COR-L47 (cell line): ENCODE data around the gene PHTF2.

Experiments used
- DNase-seq: peaks from one replicate; lab custom pipeline; 2025; lab: John Stamatoyannopoulos, UW

Gene PHTF2

GRCh38 chr7:77794000-77794399 is 4.6 kb upstream of the PHTF2 start:
- DNase-seq = no peak

GRCh38 chr7:77796109-77796508 is 2.5 kb upstream of the PHTF2 start:
- no peak for DNase-seq

DNA sequence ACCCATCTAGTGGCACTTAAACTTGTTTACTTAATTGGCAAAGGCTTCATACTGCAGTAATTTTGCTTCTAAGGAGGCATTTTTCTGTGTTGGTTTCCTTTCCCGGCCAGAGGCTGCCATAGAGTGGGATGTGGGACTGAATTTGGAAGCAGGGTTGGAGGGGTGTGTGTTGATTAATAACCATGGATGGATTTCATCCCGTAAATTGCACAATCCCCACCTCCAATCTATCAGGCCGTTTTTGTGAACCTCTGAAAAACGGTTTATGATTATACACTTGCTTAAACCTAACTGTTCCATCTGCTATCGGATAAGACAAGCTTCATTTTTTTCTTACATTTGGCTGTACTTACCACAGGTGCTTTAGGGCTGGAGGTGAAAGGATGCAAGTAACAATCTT is 1.6 kb upstream of the PHTF2 start:
- no peak for DNase-seq

DNA sequence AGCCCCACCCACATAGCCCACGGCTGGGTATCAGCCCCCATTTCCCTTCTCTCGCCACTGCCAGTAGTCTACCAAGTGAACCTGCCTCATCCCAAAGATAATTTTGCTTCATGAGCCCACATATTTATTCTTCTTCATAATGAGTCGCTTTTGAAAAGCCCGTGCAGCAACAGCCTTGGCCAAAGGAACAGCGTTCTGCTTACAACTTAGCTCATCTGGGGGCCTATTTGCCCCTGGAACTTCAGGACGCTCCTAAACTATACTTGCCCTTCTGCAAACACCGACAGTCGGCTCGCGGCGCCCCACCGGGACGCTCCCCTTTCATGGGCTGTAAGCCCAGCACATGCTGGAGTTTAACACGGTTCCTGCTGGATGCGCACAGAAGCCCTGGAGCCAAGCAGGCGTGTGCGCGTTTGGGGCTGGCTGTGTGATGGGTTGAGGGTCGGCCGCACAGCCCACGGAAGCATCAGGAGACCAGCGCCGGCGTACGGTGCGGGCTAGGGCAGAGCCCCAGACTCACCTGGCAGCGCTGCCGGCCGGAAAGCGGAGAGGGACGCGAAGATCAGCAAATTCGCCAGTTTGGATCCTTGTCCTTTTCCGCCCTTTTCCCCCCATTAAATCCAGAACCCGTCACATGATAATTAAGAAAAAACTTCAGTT is 709 bp upstream of the PHTF2 start:
- no peak for DNase-seq

GRCh38 chr7:77799078-77799964 is 748 bp downstream of the PHTF2 start:
- peak; percentile 12 for DNase-seq

DNA sequence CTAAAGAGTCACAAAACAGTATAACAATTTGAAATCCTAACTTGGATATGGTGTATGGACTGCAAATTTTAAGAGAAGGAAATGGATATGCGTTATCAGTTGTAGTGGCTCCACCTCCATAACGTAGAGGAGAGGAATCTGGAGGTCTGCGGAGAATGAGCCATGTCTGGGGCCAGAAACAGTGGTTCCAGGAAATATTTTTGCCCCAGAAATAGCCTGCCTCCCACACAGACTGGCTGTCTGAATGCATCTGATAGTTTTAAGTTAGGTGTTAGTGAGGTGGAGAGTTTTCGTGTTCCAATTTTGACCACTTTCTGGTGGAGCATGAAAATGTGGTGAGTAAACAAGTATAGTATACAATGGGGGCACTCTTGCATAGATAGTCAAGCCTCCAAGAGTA is 1.6 kb downstream of the PHTF2 start:
- no peak for DNase-seq

DNA sequence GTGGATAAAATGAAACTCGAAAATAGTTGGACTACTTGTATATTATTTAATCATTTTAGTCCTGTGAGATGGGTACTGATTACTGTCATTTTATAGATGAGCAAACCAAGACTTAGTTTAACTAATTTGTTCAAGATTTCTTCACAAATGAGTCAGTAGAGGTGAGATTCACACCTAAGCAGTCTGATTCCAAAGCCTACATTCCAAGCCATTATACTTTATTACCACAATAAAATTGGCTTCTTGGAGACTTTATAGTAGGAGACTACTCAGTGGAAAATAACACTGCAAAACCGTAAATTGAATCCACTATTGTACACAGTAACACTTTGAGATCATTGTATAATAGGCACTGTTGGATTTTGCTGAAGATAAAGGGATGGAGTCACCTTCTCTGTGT is 2.2 kb downstream of the PHTF2 start:
- no peak for DNase-seq

DNA sequence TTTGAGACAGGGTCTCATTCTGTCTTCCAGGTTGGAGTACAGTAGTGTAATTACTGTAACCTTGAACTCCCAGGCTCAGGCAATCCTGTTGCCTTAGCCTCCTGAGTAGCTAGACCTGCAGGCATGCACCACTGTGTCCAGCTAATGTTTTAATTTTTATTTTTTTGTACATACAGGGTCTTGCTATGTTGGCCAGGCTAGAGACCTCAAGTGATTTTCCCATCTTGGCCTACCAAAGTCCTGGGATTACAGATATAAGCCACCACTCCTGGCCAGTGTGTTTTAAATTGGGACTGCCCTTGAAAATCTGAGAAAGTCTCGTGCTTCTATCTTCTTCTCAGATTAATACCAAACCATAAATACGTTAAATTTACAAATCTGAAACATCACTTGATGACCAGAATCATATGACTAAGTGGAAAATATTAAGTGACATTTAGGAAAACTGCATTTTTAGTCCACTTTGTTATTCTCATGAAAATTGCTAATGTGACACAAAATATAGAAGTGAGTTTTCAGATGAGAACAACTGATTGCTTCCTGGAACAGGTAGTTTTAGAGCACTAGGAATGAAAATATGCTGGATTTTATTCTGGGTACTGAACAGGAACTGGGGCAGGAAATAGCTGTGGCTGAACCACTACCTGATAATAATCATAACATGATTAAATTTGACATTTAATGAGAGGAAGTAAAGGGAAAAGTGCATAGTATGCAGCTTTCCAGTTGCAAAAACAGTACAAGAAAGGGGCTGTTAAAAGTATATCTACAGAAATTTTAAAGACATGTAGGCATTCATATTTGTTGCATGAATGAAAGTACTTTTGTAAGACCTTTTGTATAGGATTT is 4.2 kb downstream of the PHTF2 start:
- no peak for DNase-seq

- DNase-seq = no peak
Measured at GRCh38 chr7:77806425-77806824, 7.9 kb downstream of the PHTF2 start.

GRCh38 chr7:77808517-77808916 is 9.9 kb downstream of the PHTF2 start:
- no peak for DNase-seq

GRCh38 chr7:77811516-77812289 is 13.1 kb downstream of the PHTF2 start:
- DNase-seq = no peak

DNA sequence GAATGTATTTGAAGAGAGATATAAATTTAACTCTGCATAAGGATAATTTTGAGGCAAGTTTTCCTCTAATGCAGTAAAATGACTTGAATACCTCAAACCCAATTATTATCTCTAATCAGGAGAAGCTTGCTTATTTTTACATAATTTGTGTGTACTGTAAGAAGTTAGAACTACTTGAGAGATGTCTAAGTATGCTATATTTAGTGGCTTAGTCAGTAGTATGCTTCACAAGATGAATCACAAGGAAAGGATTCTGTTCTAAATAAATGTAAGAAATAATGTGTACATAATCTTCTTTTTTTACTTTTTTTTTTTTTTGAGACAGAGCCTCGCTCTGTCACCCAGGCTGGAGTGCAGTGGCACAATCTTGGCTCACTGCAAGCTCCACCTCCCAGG is 13.7 kb downstream of the PHTF2 start:
- no peak for DNase-seq

DNA sequence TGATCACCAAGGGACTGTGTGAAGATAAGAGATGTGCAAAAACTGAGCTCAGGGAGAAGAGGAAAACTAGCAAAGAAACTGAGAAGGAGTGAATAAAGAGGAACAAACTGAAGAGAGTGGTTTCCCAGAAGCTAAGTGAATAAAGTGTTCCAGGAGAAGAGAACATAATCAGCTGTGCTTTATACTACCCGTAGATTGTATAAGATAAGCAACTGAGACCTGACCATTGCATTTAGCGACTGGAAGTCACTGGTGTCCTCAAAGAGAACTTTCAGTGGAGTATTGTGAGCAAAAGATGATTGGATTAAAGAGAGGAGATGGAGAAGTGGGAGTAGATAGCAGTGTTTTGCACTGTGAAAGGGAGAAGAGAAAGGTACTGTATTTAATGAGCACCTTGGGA is 14.6 kb downstream of the PHTF2 start:
- no peak for DNase-seq

GRCh38 chr7:77819021-77819420 is 20.4 kb downstream of the PHTF2 start:
- DNase-seq = no peak

- no peak for DNase-seq
Measured at GRCh38 chr7:77820967-77821366, 22.4 kb downstream of the PHTF2 start.

DNA sequence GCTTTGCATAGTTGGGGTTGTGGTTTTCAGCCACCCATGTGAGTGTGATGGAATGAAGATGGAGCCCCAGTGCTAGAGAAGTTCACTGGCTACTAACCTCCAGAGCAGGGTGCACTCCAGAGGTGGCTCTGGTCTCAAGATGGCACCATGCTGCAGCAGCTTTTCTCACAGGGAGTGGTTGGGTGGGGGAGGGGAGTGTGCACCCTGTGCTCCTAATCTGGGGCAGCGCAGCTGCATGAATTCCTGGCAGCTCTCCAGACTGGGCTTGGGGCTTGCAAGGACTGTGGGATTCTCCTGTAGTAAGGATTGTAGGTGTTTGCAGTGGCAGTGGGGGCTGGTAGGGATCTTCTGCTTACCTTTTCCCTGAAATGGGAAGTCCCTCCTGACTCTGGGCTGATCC is 23.7 kb downstream of the PHTF2 start:
- no peak for DNase-seq

GRCh38 chr7:77823787-77824186 is 25.2 kb downstream of the PHTF2 start:
- DNase-seq = no peak

GRCh38 chr7:77824636-77825035 is 26.1 kb downstream of the PHTF2 start:
- DNase-seq = no peak

- no peak for DNase-seq
Measured at GRCh38 chr7:77825131-77825530, 26.6 kb downstream of the PHTF2 start.

DNA sequence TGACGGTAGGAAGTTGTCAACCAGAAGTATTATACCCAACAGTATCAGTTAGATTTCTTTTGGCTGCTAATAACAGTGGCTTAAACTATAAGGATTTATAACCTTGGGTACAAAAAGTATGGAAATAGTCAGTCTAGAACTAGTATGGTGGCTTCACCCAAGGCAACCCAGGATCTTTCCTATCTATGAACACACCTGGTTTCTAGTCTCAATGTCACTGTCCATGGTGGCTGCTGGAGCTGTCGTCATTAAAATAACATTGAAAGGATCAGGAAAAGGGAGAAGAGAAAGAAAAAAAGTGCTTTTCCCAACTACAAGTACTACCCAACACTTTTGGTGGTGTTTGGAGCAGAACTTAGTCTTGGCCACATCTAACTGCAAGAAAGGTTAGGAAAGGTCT is 27.7 kb downstream of the PHTF2 start:
- no peak for DNase-seq

- no peak for DNase-seq
Measured at GRCh38 chr7:77827999-77828398, 29.4 kb downstream of the PHTF2 start.
